ENCODE measurements around the gene NCAPG2.

GRCh38 chr7:158723714-158724385 is 19.2 kb upstream of the NCAPG2 start:
- no peak for TF ChIP-seq KAT7 (CRISPR knock-in tag; IDR thresholded peaks at IDR 0.05; ENCODE audit: borderline replicate concordance)
- TF ChIP-seq ATF1 (CRISPR knock-in tag; IDR thresholded peaks at IDR 0.05): no peak
- TF ChIP-seq MAX (CRISPR knock-in tag; IDR thresholded peaks at IDR 0.05): no peak
- no peak for TF ChIP-seq CTCF (IDR thresholded peaks at IDR 0.05)
- no peak for TF ChIP-seq ATF3 (CRISPR knock-in tag; conservative IDR thresholded peaks at IDR 0.05)
- TF ChIP-seq USF2 (CRISPR knock-in tag; IDR thresholded peaks at IDR 0.05): no peak
- no peak for TF ChIP-seq NR1H2 (CRISPR knock-in tag; IDR thresholded peaks at IDR 0.05)
- no peak for TF ChIP-seq ATF2 (CRISPR knock-in tag; IDR thresholded peaks at IDR 0.05; ENCODE audit: borderline replicate concordance, low read depth)
- TF ChIP-seq, protein P1, sequence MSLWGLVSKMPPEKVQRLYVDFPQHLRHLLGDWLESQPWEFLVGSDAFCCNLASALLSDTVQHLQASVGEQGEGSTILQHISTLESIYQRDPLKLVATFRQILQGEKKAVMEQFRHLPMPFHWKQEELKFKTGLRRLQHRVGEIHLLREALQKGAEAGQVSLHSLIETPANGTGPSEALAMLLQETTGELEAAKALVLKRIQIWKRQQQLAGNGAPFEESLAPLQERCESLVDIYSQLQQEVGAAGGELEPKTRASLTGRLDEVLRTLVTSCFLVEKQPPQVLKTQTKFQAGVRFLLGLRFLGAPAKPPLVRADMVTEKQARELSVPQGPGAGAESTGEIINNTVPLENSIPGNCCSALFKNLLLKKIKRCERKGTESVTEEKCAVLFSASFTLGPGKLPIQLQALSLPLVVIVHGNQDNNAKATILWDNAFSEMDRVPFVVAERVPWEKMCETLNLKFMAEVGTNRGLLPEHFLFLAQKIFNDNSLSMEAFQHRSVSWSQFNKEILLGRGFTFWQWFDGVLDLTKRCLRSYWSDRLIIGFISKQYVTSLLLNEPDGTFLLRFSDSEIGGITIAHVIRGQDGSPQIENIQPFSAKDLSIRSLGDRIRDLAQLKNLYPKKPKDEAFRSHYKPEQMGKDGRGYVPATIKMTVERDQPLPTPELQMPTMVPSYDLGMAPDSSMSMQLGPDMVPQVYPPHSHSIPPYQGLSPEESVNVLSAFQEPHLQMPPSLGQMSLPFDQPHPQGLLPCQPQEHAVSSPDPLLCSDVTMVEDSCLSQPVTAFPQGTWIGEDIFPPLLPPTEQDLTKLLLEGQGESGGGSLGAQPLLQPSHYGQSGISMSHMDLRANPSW (CRISPR knock-in tag; conservative IDR thresholded peaks at IDR 0.05; ENCODE audit: low read depth): no peak
- no peak for TF ChIP-seq TEAD4 (CRISPR knock-in tag; IDR thresholded peaks at IDR 0.05)
- TF ChIP-seq CREB1 (CRISPR knock-in tag; IDR thresholded peaks at IDR 0.05): no peak

Data from WTC11 (cell line).